Left hindlimb (tissue), 1 donor: ENCODE measurements around the gene GPR132.

ENCODE experiments used
- DNase-seq: peaks from one replicate; pipeline ENCODE4 v3.0.0-alpha.2; 2018

Gene GPR132

GRCh38 chr14:105019861-105020814 is 45.1 kb downstream of the GPR132 start:
- DNase-seq = peak; percentile 58

GRCh38 chr14:105018414-105018813 is 46.8 kb downstream of the GPR132 start:
- DNase-seq = no peak

GRCh38 chr14:105015905-105016304 is 49.3 kb downstream of the GPR132 start:
- DNase-seq = no peak

GRCh38 chr14:105015242-105015641 is 50.0 kb downstream of the GPR132 start:
- no peak for DNase-seq

GRCh38 chr14:105014631-105015030 is 50.6 kb downstream of the GPR132 start:
- DNase-seq = no peak

GRCh38 chr14:105014032-105014431 is 51.2 kb downstream of the GPR132 start:
- no peak for DNase-seq

- DNase-seq = no peak
Observed at GRCh38 chr14:105013150-105013785, 52.0 kb downstream of the GPR132 start.

GRCh38 chr14:105012171-105012985 is 52.9 kb downstream of the GPR132 start:
- no peak for DNase-seq

GRCh38 chr14:105011312-105011990 is 53.8 kb downstream of the GPR132 start:
- no peak for DNase-seq

GRCh38 chr14:105010891-105011291 is 54.3 kb downstream of the GPR132 start:
- no peak for DNase-seq

GRCh38 chr14:105010106-105010505 is 55.1 kb downstream of the GPR132 start:
- no peak for DNase-seq

GRCh38 chr14:105007593-105008264 is 57.5 kb downstream of the GPR132 start:
- DNase-seq = no peak

GRCh38 chr14:105006831-105007592 is 58.2 kb downstream of the GPR132 start:
- DNase-seq = no peak

GRCh38 chr14:105005929-105006830 is 59.0 kb downstream of the GPR132 start:
- DNase-seq = no peak

GRCh38 chr14:105005329-105005928 is 59.8 kb downstream of the GPR132 start:
- DNase-seq = no peak
